ENCODE measurements around the gene LTBP4. TPM values are rescaled to one million over a fixed set of nuclear protein-coding genes. Genes with fewer than 3 reads are reported as not detected.

Gene LTBP4
- polyA plus RNA-seq, 1 of the 3 experiments (the other 2 are of a cell fraction): 24.8 TPM

- H3K9me2 ChIP-seq: no peaks in the 10 kb centered on the region
- H3K4me1 ChIP-seq (ENCODE audit: control insufficient read depth in 1 of 2, insufficient read depth in 2 of 2, low read depth in 1 of 2, low read length in 1 of 2): peaks cover 7 to 26% of the 10 kb centered on the region in 2 experiments; a peak in 2 of 4 replicates
- no peaks in the 10 kb centered on the region for H3K36me3 ChIP-seq (replicated peaks in 1 of 2; ENCODE audit: control insufficient read depth in 1 of 2, insufficient read depth in 2 of 2, low read length in 1 of 2)
- no peak overlapping the region for H2AFZ ChIP-seq (ENCODE audit: low read depth)
- H3K9me3 ChIP-seq: no peaks in the 10 kb centered on the region
- CTCF ChIA-PET: interaction anchor here (1.0 kb wide), 1 partner anchor 23 kb away, joined by 5 read pairs; no protein-coding TSS in a partner anchor
- H3K9ac ChIP-seq: no peak overlapping the region
- no peak for TF ChIP-seq RAD21 (IDR thresholded peaks at IDR 0.05; ENCODE audit: low read length)
- no peak for TF ChIP-seq FOXM1 (IDR thresholded peaks at IDR 0.05; ENCODE audit: low read depth)
- no peak for TF ChIP-seq YY1 (IDR thresholded peaks at IDR 0.05; ENCODE audit: low read depth)
- no peak for TF ChIP-seq NFIC (IDR thresholded peaks at IDR 0.05; ENCODE audit: borderline replicate concordance)
- TF ChIP-seq GABPA (IDR thresholded peaks at IDR 0.05; ENCODE audit: low read depth): no peak
- no peak for TF ChIP-seq EZH2phosphoT487 (IDR thresholded peaks at IDR 0.05; ENCODE audit: borderline replicate concordance, low read depth)
- TF ChIP-seq, protein P1, sequence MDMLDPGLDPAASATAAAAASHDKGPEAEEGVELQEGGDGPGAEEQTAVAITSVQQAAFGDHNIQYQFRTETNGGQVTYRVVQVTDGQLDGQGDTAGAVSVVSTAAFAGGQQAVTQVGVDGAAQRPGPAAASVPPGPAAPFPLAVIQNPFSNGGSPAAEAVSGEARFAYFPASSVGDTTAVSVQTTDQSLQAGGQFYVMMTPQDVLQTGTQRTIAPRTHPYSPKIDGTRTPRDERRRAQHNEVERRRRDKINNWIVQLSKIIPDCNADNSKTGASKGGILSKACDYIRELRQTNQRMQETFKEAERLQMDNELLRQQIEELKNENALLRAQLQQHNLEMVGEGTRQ (IDR thresholded peaks at IDR 0.05; ENCODE audit: borderline replicate concordance, low read depth, low read length): no peak
- TF ChIP-seq GATA2 (CRISPR knock-in tag; IDR thresholded peaks at IDR 0.05): no peak
- no peak for TF ChIP-seq MXI1 (IDR thresholded peaks at IDR 0.05; ENCODE audit: low read depth, low read length)
- no peak for TF ChIP-seq JUND (IDR thresholded peaks at IDR 0.05)
- TF ChIP-seq RCOR1 (IDR thresholded peaks at IDR 0.05; ENCODE audit: low read length): no peak
- no peak for TF ChIP-seq CHD2 (IDR thresholded peaks at IDR 0.05; ENCODE audit: low read length, partially characterized antibody)
- TF ChIP-seq TCF12 (IDR thresholded peaks at IDR 0.05): no peak
- TF ChIP-seq MEF2A (IDR thresholded peaks at IDR 0.05; ENCODE audit: borderline replicate concordance, low read depth): no peak
- no peak for TF ChIP-seq FOSL2 (IDR thresholded peaks at IDR 0.05; ENCODE audit: borderline replicate concordance, low read depth)
- TF ChIP-seq FOXJ3 (CRISPR knock-in tag; IDR thresholded peaks at IDR 0.05): no peak
- POLR2A ChIA-PET: no interaction called here
- H3K27me3 ChIP-seq (ENCODE audit: insufficient read depth): no peaks in the 10 kb centered on the region
- H3K4me2 ChIP-seq: no peak overlapping the region
- peak overlapping the region in 1 of 2 experiments; percentile 93; a peak in 1 of 4 replicates for H3K27ac ChIP-seq (ENCODE audit: low read depth in 2 of 2, low read length in 1 of 2)
- H3F3A ChIP-seq (replicated peaks; ENCODE audit: insufficient read depth): peaks cover 5% of the 10 kb centered on the region
- H3K4me3 ChIP-seq (ENCODE audit: low read depth in 2 of 2, low read length in 1 of 2): no peak overlapping the region
- H4K20me1 ChIP-seq (ENCODE audit: insufficient read depth): no peaks in the 10 kb centered on the region
- no peak for DNase-seq
- 100% methylated on average over 4 of the region's 10 CpGs for WGBS (ENCODE audit: low lambda C conversion rate)
- H3K79me2 ChIP-seq (ENCODE audit: insufficient read depth): no peaks in the 10 kb centered on the region
These were observed 10.9 kb downstream of the LTBP4 start for GRCh38 chr19:40611900-40612698.

DNA sequence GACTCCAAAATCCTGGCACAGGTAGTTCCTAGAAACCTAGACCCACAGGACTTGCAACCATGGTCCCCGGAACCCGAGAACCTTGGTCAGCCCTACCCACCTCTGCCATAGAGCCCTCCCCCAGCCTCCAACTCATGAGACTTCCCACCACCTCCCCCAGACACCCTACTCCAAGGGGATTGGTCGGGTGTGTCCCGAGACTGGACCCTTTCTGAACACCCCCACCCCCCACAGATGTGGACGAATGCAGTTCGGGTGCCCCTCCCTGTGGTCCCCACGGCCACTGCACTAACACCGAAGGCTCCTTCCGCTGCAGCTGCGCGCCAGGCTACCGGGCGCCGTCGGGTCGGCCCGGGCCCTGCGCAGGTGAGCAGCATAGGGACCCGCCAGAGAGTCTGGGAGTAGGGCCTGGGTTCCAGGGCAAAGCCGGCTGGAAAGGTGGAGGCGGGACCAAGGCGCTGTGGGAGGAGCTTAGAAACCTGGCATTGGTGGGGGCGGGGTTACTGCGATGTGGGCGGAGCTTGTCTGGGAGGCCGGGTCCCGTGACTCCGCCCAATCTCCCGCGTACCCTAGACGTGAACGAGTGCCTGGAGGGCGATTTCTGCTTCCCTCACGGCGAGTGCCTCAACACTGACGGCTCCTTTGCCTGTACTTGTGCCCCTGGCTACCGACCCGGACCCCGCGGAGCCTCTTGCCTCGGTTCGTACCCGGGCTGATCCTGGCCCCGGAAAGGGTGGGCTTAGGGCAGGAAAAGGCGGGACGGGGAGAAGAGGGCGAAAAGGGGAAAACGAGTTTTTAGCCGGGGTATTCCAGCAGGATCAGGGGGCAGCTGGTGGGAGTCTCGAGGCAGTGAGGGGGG lies 11.9 kb downstream of the LTBP4 start:
- Histone ChIP-seq H3K4me2 (no peak overlapping the region), H3K79me2 (ENCODE audit: insufficient read depth) (no peaks in the 10 kb centered on the region), H3F3A (replicated peaks; ENCODE audit: insufficient read depth) (peaks cover 5% of the 10 kb centered on the region), H3K4me1 (ENCODE audit: control insufficient read depth in 1 of 2, insufficient read depth in 2 of 2, low read depth in 1 of 2, low read length in 1 of 2) (peaks cover 7 to 26% of the 10 kb centered on the region in 2 experiments; a peak in 2 of 4 replicates), H3K27ac (ENCODE audit: low read depth in 2 of 2, low read length in 1 of 2) (no peak overlapping the region), H3K9me3 (no peaks in the 10 kb centered on the region), H3K27me3 (ENCODE audit: insufficient read depth) (no peaks in the 10 kb centered on the region), H3K36me3 (replicated peaks in 1 of 2; ENCODE audit: control insufficient read depth in 1 of 2, insufficient read depth in 2 of 2, low read length in 1 of 2) (no peaks in the 10 kb centered on the region), H3K9me2 (no peaks in the 10 kb centered on the region), H3K9ac (no peak overlapping the region), H2AFZ (ENCODE audit: low read depth) (no peak overlapping the region), H3K4me3 (ENCODE audit: low read depth in 2 of 2, low read length in 1 of 2) (no peak overlapping the region), H4K20me1 (ENCODE audit: insufficient read depth) (no peaks in the 10 kb centered on the region)
- POLR2A ChIA-PET: no interaction called here
- CTCF ChIA-PET: interaction anchor here (0.7 to 12.8 kb wide), 2 partner anchors 15 to 20 kb away, joined by 3 to 155 read pairs; no protein-coding TSS in a partner anchor
- no peak for TF ChIP-seq EP300 (IDR thresholded peaks at IDR 0.05; ENCODE audit: borderline replicate concordance in 1 of 2, low read depth in 1 of 2, low read length in 1 of 2)
- no peak for TF ChIP-seq NFIC (IDR thresholded peaks at IDR 0.05; ENCODE audit: borderline replicate concordance)
- DNase-seq: peak; percentile 71
- 89% methylated on average over 44 of the region's 50 CpGs for WGBS (ENCODE audit: low lambda C conversion rate)
